ENCODE data around the gene GNA15.
A peak's percentile ranks its signal among the peaks of the same experiment; 100 is the strongest.

Gene GNA15

GRCh38 chr19:3161453-3161852 lies 25.6 kb downstream of the GNA15 start:
- H3K36me3 ChIP-seq (ENCODE audit: low read length) = no peaks in the 10 kb centered on the region
- no peak overlapping the region for H3K27ac ChIP-seq (ENCODE audit: low read depth, low read length)
- H3K4me3 ChIP-seq (ENCODE audit: insufficient read depth, low read length, poor library complexity, severe bottlenecking) = no peak overlapping the region
- no peak overlapping the region for H3K9ac ChIP-seq (ENCODE audit: low read length)
- no peaks in the 10 kb centered on the region for H3K9me2 ChIP-seq (replicated peaks; ENCODE audit: insufficient read depth, low read length)
- no peaks in the 10 kb centered on the region for H3K79me2 ChIP-seq (ENCODE audit: insufficient read depth, low read length)
- no peaks in the 10 kb centered on the region for H3K27me3 ChIP-seq (ENCODE audit: low read length)
- H2AFZ ChIP-seq (ENCODE audit: low read depth, low read length, severe bottlenecking) = no peak overlapping the region
- TF ChIP-seq CTCF (IDR thresholded peaks at IDR 0.05; ENCODE audit: insufficient read depth, low read length, poor library complexity, severe bottlenecking) (no peak), EZH2phosphoT487 (conservative IDR thresholded peaks at IDR 0.05; ENCODE audit: low read length) (no peak)
- H3F3A ChIP-seq (ENCODE audit: insufficient read depth) = no peaks in the 10 kb centered on the region
- H4K20me1 ChIP-seq (ENCODE audit: low read depth, low read length) = no peaks in the 10 kb centered on the region
- no peaks in the 10 kb centered on the region for H3K9me3 ChIP-seq (ENCODE audit: insufficient read depth, low read length)
- H3K4me2 ChIP-seq (ENCODE audit: low read depth, low read length, poor library complexity, severe bottlenecking) = no peak overlapping the region

GRCh38 chr19:3162418-3163229 lies 26.8 kb downstream of the GNA15 start:
- no peak overlapping the region for H3K27ac ChIP-seq (ENCODE audit: low read depth, low read length)
- no peaks in the 10 kb centered on the region for H3F3A ChIP-seq (ENCODE audit: insufficient read depth)
- H3K9ac ChIP-seq (ENCODE audit: low read length) = no peak overlapping the region
- no peaks in the 10 kb centered on the region for H4K20me1 ChIP-seq (ENCODE audit: low read depth, low read length)
- TF ChIP-seq CTCF (IDR thresholded peaks at IDR 0.05; ENCODE audit: insufficient read depth, low read length, poor library complexity, severe bottlenecking) = no peak
- TF ChIP-seq EZH2phosphoT487 (conservative IDR thresholded peaks at IDR 0.05; ENCODE audit: low read length) = no peak
- no peaks in the 10 kb centered on the region for H3K79me2 ChIP-seq (ENCODE audit: insufficient read depth, low read length)
- H3K9me3 ChIP-seq (ENCODE audit: insufficient read depth, low read length) = no peaks in the 10 kb centered on the region
- H3K9me2 ChIP-seq (replicated peaks; ENCODE audit: insufficient read depth, low read length) = no peaks in the 10 kb centered on the region
- no peak overlapping the region for H2AFZ ChIP-seq (ENCODE audit: low read depth, low read length, severe bottlenecking)
- no peaks in the 10 kb centered on the region for H3K36me3 ChIP-seq (ENCODE audit: low read length)
- no peak overlapping the region for H3K4me2 ChIP-seq (ENCODE audit: low read depth, low read length, poor library complexity, severe bottlenecking)
- no peaks in the 10 kb centered on the region for H3K27me3 ChIP-seq (ENCODE audit: low read length)
- H3K4me3 ChIP-seq (ENCODE audit: insufficient read depth, low read length, poor library complexity, severe bottlenecking) = no peak overlapping the region

GRCh38 chr19:3163230-3163886 lies 27.5 kb downstream of the GNA15 start:
- Histone ChIP-seq H3F3A (ENCODE audit: insufficient read depth) (no peaks in the 10 kb centered on the region), H4K20me1 (ENCODE audit: low read depth, low read length) (no peaks in the 10 kb centered on the region), H3K36me3 (ENCODE audit: low read length) (no peaks in the 10 kb centered on the region), H3K27me3 (ENCODE audit: low read length) (no peaks in the 10 kb centered on the region), H3K27ac (ENCODE audit: low read depth, low read length) (no peak overlapping the region), H3K4me3 (ENCODE audit: insufficient read depth, low read length, poor library complexity, severe bottlenecking) (no peak overlapping the region), H3K4me2 (ENCODE audit: low read depth, low read length, poor library complexity, severe bottlenecking) (no peak overlapping the region), H3K79me2 (ENCODE audit: insufficient read depth, low read length) (no peaks in the 10 kb centered on the region), H3K9me2 (replicated peaks; ENCODE audit: insufficient read depth, low read length) (no peaks in the 10 kb centered on the region), H2AFZ (ENCODE audit: low read depth, low read length, severe bottlenecking) (no peak overlapping the region), H3K9ac (ENCODE audit: low read length) (no peak overlapping the region), H3K9me3 (ENCODE audit: insufficient read depth, low read length) (no peaks in the 10 kb centered on the region)
- no peak for TF ChIP-seq EZH2phosphoT487 (conservative IDR thresholded peaks at IDR 0.05; ENCODE audit: low read length)
- TF ChIP-seq CTCF (IDR thresholded peaks at IDR 0.05; ENCODE audit: insufficient read depth, low read length, poor library complexity, severe bottlenecking) = peak; percentile 86
